ENCODE results near the gene SMIM13.

- no peak for TF ChIP-seq EZH2 (IDR thresholded peaks at IDR 0.05; ENCODE audit: low read depth)
- TF ChIP-seq, protein P1, sequence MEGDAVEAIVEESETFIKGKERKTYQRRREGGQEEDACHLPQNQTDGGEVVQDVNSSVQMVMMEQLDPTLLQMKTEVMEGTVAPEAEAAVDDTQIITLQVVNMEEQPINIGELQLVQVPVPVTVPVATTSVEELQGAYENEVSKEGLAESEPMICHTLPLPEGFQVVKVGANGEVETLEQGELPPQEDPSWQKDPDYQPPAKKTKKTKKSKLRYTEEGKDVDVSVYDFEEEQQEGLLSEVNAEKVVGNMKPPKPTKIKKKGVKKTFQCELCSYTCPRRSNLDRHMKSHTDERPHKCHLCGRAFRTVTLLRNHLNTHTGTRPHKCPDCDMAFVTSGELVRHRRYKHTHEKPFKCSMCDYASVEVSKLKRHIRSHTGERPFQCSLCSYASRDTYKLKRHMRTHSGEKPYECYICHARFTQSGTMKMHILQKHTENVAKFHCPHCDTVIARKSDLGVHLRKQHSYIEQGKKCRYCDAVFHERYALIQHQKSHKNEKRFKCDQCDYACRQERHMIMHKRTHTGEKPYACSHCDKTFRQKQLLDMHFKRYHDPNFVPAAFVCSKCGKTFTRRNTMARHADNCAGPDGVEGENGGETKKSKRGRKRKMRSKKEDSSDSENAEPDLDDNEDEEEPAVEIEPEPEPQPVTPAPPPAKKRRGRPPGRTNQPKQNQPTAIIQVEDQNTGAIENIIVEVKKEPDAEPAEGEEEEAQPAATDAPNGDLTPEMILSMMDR (conservative IDR thresholded peaks at IDR 0.05) = no peak
Observed at GRCh38 chr6:11121851-11122250, 28.2 kb downstream of the SMIM13 start.

All from PC-9 (cell line).